ENCODE data around the gene LSR. TPM values are rescaled to one million over a fixed set of nuclear protein-coding genes. Genes with fewer than 3 reads are reported as not detected.
"Not testable (repeated sequence)": the region's sequence is repeated elsewhere in the genome, so short reads cannot be mapped to it uniquely, and the experiment has no call there.

Gene LSR
- total RNA-seq, 1 experiment from 2014 or later = 21.1 TPM

- no peak for DNase-seq (ENCODE audit: low read depth)
Measured at GRCh38 chr19:35216833-35217648, 31.8 kb upstream of the LSR start.

GRCh38 chr19:35217649-35217990, 31.2 kb upstream of the LSR start:
- DNase-seq (ENCODE audit: low read depth) = no peak

- no peak for DNase-seq (ENCODE audit: low read depth)
Measured at GRCh38 chr19:35219008-35219407, 29.8 kb upstream of the LSR start.

GRCh38 chr19:35220315-35220921, 28.4 kb upstream of the LSR start:
- DNase-seq (ENCODE audit: low read depth) = no peak

- DNase-seq (ENCODE audit: low read depth) = not testable (repeated sequence)
Measured at GRCh38 chr19:35220973-35221590, 27.7 kb upstream of the LSR start.

GRCh38 chr19:35222373-35223015, 26.3 kb upstream of the LSR start:
- no peak for DNase-seq (ENCODE audit: low read depth)

GRCh38 chr19:35223084-35223790, 25.6 kb upstream of the LSR start:
- DNase-seq (ENCODE audit: low read depth) = no peak

- no peak for DNase-seq (ENCODE audit: low read depth)
Measured at GRCh38 chr19:35223862-35224505, 24.8 kb upstream of the LSR start.

- no peak for DNase-seq (ENCODE audit: low read depth)
Measured at GRCh38 chr19:35224681-35225571, 23.9 kb upstream of the LSR start.

GRCh38 chr19:35225951-35226350, 22.9 kb upstream of the LSR start:
- DNase-seq (ENCODE audit: low read depth) = no peak

- no peak for DNase-seq (ENCODE audit: low read depth)
Measured at GRCh38 chr19:35226748-35227147, 22.1 kb upstream of the LSR start.

- no peak for DNase-seq (ENCODE audit: low read depth)
Measured at GRCh38 chr19:35228177-35228930, 20.4 kb upstream of the LSR start, which contains the start of gene FAM187B. FAM187B (minus strand) TSS chr19:35228739; CDS start chr19:35228680, 59 bp downstream.

- DNase-seq (ENCODE audit: low read depth) = no peak
Measured at GRCh38 chr19:35229601-35230000, 19.2 kb upstream of the LSR start.

- no peak for DNase-seq (ENCODE audit: low read depth)
Measured at GRCh38 chr19:35231956-35232645, 16.7 kb upstream of the LSR start.

- no peak for DNase-seq (ENCODE audit: low read depth)
Measured at GRCh38 chr19:35232912-35233311, 15.9 kb upstream of the LSR start.

- DNase-seq (ENCODE audit: low read depth) = no peak
Measured at GRCh38 chr19:35236638-35237400, 12.0 kb upstream of the LSR start.

GRCh38 chr19:35239597-35239996, 9.2 kb upstream of the LSR start:
- not testable (repeated sequence) for DNase-seq (ENCODE audit: low read depth)

- DNase-seq (ENCODE audit: low read depth) = no peak
Measured at GRCh38 chr19:35240327-35240726, 8.5 kb upstream of the LSR start.

Data from Daoy (cell line).